Mucosa of descending colon (tissue), 3 donors: Measurements from ENCODE around the gene SH3BP5. TPM values are rescaled to one million over a fixed set of nuclear protein-coding genes. Genes with fewer than 3 reads are reported as not detected.
"Not testable (repeated sequence)": the region's sequence is repeated elsewhere in the genome, so short reads cannot be mapped to it uniquely, and the experiment has no call there.

ENCODE experiments used
- ATAC-seq: fragments of 200-7000 bp; cut with Tn5 transposase; one replicate; pipeline ENCODE4 v1.9.1; 2020; ENCODE audit warnings: mild to moderate bottlenecking, moderate library complexity
- DNase-seq, 3 donors: peaks; one replicate each; pipeline ENCODE4 v3.0.0-alpha.2; 2020
- H3K36me3 ChIP-seq: fragments of 200-600 bp; one replicate; pipeline ENCODE4 v1.8.0; 2021; ENCODE audit warnings: low read depth, mild to moderate bottlenecking
- H3K4me1 ChIP-seq: fragments of 200-600 bp; one replicate; pipeline ENCODE4 v1.8.0; 2021; ENCODE audit warnings: low read depth, mild to moderate bottlenecking
- H3K4me3 ChIP-seq: fragments of 200-600 bp; one replicate; pipeline ENCODE4 v1.8.0; 2021; ENCODE audit warnings: mild to moderate bottlenecking
- H3K9me3 ChIP-seq: fragments of 200-600 bp; one replicate; pipeline ENCODE4 v1.8.0; 2021; ENCODE audit warnings: mild to moderate bottlenecking
- intact Hi-C, 2 donors: fragments of 100-400 bp; cut with DNase I in 1 of 2; cut with micrococcal nuclease in 1 of 2; formaldehyde crosslinking; loops; one replicate each; pipeline versions ENCODE4 v1.11.0 to v1.11.1; 2022; cut with DNase I, micrococcal nuclease
- total RNA-seq, 3 donors: library from RNA; stranded (reverse); fragmentation: NEBNext Ultra II Directional in 2 of 3; extraction: Animal tissue kit (Norgen Biotek cat#: 25700) in 2 of 3; gene quantifications; one replicate each; pipeline versions ENCODE4 v1.2.1 to v1.2.4, GENCODE V29; 2021 to 2023
- TF ChIP-seq, protein P1 (sequence below): fragments of 200-600 bp; IDR thresholded peaks from one replicate; pipeline ENCODE4 v1.8.0; 2022; ENCODE audit warnings: antibody characterized with exemption, mild to moderate bottlenecking
- donor health status: DM: no; HTN: no; CAD: no; lungs with moderate emphysema.
- donor health status: DM: no; HTN: no; CAD: no.
- donor health status: DM: no; HTN: yes; CAD: no.

SH3BP5 gene
- total RNA-seq, 3 donors from 2014 or later: 5.9 to 20.8 (median 10.9) TPM

DNA sequence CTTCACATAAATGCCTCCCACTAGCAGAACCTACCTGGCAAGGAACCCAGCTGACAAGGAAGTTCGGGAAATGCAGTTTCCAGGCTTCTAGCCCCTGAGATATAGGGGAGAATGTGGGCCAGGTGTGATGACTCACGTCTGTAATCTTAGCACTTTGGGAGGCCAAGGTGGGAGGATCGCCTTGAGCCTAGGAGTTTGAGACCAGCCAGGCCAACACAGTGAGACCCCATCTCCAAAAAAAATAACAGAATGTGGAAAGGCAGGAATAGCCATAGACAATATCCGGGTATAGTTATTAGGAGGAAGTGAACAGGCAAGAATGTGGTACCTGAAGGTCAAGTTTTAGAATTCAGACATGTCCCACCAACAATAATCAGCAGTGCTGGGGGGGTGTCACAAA is 40.5 kb upstream of the SH3BP5 start:
- ATAC-seq: no peak
- no peaks in the 10 kb centered on the region for H3K4me1 ChIP-seq
- no peaks in the 10 kb centered on the region for H3K36me3 ChIP-seq
- TF ChIP-seq, protein P1, sequence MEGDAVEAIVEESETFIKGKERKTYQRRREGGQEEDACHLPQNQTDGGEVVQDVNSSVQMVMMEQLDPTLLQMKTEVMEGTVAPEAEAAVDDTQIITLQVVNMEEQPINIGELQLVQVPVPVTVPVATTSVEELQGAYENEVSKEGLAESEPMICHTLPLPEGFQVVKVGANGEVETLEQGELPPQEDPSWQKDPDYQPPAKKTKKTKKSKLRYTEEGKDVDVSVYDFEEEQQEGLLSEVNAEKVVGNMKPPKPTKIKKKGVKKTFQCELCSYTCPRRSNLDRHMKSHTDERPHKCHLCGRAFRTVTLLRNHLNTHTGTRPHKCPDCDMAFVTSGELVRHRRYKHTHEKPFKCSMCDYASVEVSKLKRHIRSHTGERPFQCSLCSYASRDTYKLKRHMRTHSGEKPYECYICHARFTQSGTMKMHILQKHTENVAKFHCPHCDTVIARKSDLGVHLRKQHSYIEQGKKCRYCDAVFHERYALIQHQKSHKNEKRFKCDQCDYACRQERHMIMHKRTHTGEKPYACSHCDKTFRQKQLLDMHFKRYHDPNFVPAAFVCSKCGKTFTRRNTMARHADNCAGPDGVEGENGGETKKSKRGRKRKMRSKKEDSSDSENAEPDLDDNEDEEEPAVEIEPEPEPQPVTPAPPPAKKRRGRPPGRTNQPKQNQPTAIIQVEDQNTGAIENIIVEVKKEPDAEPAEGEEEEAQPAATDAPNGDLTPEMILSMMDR: no peak
- no peaks in the 10 kb centered on the region for H3K9me3 ChIP-seq
- no peak for DNase-seq
- intact Hi-C loops: loop anchor here (10.0 kb wide), 1 partner anchor 108 kb away; no protein-coding TSS in a partner anchor
- no peak overlapping the region for H3K4me3 ChIP-seq

DNA sequence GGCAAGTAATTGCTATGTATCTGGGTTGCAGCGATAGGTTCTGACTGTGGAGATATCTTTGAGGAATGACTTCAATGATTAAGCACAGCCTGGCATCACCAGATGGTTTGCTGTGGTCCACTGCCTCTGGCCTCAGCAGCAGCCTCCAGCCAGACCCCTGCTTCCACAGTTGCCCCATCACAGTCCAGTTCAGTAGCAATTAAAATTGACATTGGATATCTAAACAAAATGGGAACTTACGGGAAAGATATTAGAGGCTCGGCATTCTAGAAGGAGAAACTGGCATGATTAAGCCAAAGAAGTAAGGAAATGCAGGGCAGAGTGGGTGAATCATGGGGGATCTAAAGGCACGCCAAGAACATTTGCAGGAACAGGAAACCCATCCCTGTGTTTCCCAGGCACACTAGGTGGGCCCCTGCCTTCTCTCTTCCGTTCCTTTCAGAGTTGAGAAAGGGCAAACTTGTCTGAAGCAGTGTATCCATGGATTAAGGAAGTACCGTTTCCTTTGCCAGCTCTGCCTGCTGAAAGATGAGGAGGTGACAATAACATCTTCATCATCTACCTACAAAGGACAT is 36.3 kb upstream of the SH3BP5 start:
- no peak for ATAC-seq
- H3K4me3 ChIP-seq: no peak overlapping the region
- intact Hi-C loops: no loop called here
- DNase-seq: no peak
- H3K9me3 ChIP-seq: no peaks in the 10 kb centered on the region
- TF ChIP-seq, protein P1: no peak
- H3K36me3 ChIP-seq: no peaks in the 10 kb centered on the region
- no peaks in the 10 kb centered on the region for H3K4me1 ChIP-seq

DNA sequence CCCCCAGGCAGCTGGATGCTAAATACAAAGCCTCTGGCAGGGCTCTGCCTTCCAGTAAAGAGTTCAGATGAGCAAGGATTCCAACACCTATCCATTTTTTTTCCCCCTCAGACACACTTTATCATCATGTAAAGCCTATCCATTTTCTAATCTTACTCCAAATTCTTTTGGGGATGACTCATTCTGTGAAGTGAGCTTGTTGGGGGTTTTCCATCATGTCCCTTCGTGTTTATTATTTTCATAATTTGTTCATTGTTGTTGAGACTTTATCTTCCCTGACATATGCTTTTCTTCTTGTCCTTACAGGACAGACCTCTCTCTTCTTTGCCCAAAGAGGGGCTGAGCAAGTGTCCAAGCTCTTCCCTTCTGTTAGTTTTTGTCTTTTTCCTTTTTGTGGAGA is 34.7 kb upstream of the SH3BP5 start:
- no peak for DNase-seq
- TF ChIP-seq, protein P1: no peak
- Histone ChIP-seq H3K4me3 (no peak overlapping the region), H3K9me3 (no peaks in the 10 kb centered on the region), H3K36me3 (no peaks in the 10 kb centered on the region), H3K4me1 (no peaks in the 10 kb centered on the region)
- intact Hi-C loops: no loop called here
- no peak for ATAC-seq

DNA sequence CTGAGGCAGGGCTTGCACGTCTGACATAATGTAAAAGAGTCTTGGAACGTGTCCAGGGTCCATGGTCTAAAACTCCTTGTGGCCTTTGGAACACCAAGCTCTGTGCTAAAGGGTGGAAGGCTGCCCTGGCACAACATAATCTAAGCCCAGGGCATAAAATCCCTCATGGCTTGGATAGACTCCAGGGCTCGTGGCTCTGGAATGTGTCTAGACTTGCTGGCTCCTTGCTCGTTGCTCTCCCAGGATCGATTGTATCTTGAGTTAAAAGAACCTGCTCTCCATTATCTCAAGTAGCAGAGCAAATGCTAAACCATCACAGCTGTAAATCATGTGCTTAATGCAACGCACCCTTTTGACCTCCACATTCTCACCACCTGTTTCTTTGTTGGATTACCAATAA is 31.7 kb upstream of the SH3BP5 start:
- DNase-seq: peak in 2 of 3 donors; percentile 50 to 83
- H3K4me1 ChIP-seq, H3K36me3 ChIP-seq, intact Hi-C loops, ATAC-seq, H3K4me3 ChIP-seq, H3K9me3 ChIP-seq: not testable (repeated sequence)

DNA sequence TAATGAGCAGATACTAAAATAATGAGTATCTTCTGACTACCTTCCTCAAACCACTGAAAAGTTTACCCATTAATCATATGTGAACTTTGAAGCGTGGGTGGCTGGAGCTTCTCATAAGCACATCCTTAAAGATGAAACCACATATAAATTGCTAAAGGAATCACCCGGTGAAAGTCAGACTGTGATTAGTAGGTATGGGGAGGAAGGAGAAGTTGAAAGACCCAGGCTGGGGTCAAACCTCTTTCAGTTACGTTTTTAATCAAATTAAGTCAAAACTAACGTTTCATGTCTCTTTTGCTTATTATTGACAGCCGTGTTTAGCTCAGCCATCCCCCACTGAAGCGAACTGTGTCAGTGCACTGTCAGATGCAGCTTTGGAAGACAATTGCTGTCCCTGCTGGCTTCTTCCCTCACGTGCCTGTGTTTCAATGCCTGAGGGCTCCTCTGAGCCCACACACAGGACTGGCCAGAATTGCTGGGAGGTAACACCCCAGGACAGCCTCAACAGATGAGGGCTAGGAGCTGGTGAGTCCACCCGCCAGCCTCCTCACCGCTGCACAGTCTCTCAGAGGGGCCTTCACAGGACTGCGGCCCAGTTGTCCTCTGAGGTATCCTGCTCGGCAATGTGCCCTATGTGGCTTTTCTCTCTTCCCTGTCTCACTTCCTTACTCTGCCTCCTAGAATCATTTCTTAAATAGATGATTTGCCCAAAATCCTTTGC is 29.3 kb upstream of the SH3BP5 start:
- peak; percentile 45 for ATAC-seq
- Histone ChIP-seq H3K4me1 (no peaks in the 10 kb centered on the region), H3K9me3 (no peaks in the 10 kb centered on the region), H3K4me3 (no peak overlapping the region), H3K36me3 (no peaks in the 10 kb centered on the region)
- TF ChIP-seq, protein P1: no peak
- no peak for DNase-seq
- intact Hi-C loops: no loop called here

DNA sequence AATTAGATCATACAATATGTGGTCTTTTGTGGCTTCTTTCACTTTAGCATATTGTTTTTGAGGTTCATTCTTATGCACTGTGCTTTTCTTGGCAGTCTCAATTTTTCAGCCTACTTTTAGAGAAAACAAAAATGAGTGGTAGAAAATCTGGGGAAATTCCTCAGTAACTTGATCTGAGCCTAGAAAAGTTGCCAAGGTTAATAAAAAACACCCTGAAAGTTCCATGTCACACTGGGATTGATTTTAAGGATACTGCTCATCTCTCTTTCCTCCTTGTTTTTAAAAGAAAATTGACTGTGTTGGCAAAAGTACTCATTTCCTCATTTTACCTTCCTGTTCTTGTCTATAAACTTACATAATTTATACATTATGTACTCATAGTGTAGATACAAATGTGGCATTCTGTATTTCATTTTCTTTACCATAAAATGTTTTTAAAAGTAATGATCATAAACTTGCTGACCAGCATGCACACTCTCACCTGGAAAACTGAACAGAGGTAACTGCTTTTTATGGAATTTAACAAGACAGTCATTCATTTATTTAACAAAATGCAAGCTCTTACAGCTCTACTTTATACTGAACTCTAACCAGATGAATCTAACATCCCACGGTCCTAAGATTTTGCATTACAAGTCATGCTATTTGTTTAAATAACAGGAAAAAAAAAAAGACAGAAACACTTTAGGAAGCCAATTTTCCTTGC is 28.6 kb upstream of the SH3BP5 start:
- Histone ChIP-seq H3K4me1 (no peaks in the 10 kb centered on the region), H3K36me3 (no peaks in the 10 kb centered on the region), H3K9me3 (no peaks in the 10 kb centered on the region), H3K4me3 (no peak overlapping the region)
- TF ChIP-seq, protein P1: no peak
- intact Hi-C loops: no loop called here
- no peak for ATAC-seq
- DNase-seq: no peak
